ENCODE measurements around the gene GLIS2.

The GLIS2 gene

GRCh38 chr16:4347765-4348509 is 32.1 kb downstream of the GLIS2 start:
- no peak for DNase-seq (ENCODE audit: low read depth, low spot score)

GRCh38 chr16:4349332-4349731 is 33.5 kb downstream of the GLIS2 start:
- no peak for DNase-seq (ENCODE audit: low read depth, low spot score)
- no peak overlapping the region for H3K27ac ChIP-seq

More at GRCh38 chr16:4347765-4348509, 32.1 kb downstream of the GLIS2 start:
- no peak overlapping the region for H3K27ac ChIP-seq

GRCh38 chr16:4350365-4350786 is 34.5 kb downstream of the GLIS2 start:
- DNase-seq (ENCODE audit: low read depth, low spot score), result no peak
- peak overlapping the region; percentile 72 for H3K27ac ChIP-seq

GRCh38 chr16:4350787-4351659 is 35.2 kb downstream of the GLIS2 start, which contains the start of gene PAM16:
Gene PAM16 (minus strand): TSS chr16:4351321. CDS start chr16:4351234, 87 bp downstream.
- peak within 1 kb of the TSS; percentile 72 for H3K27ac ChIP-seq
- DNase-seq (ENCODE audit: low read depth, low spot score), result peak; percentile 52

GRCh38 chr16:4351880-4352279 is 36.0 kb downstream of the GLIS2 start:
- DNase-seq (ENCODE audit: low read depth, low spot score), result no peak
- peak overlapping the region; percentile 72 for H3K27ac ChIP-seq

GRCh38 chr16:4352843-4353242 is 37.0 kb downstream of the GLIS2 start:
- no peak for DNase-seq (ENCODE audit: low read depth, low spot score)
- no peak overlapping the region for H3K27ac ChIP-seq

- no peak overlapping the region for H3K27ac ChIP-seq
- DNase-seq (ENCODE audit: low read depth, low spot score), result no peak
Measured at GRCh38 chr16:4353675-4354074, 37.8 kb downstream of the GLIS2 start.

- H3K27ac ChIP-seq, result no peak overlapping the region
- no peak for DNase-seq (ENCODE audit: low read depth, low spot score)
Measured at GRCh38 chr16:4354512-4355409, 38.9 kb downstream of the GLIS2 start.

- no peak overlapping the region for H3K27ac ChIP-seq
- no peak for DNase-seq (ENCODE audit: low read depth, low spot score)
Measured at GRCh38 chr16:4356820-4357219, 41.0 kb downstream of the GLIS2 start.

- no peak for DNase-seq (ENCODE audit: low read depth, low spot score)
Measured at GRCh38 chr16:4358236-4358635, 42.4 kb downstream of the GLIS2 start.

GRCh38 chr16:4358831-4359561 is 43.1 kb downstream of the GLIS2 start:
- H3K27ac ChIP-seq, result no peak overlapping the region
- DNase-seq (ENCODE audit: low read depth, low spot score), result no peak

More at GRCh38 chr16:4358236-4358635, 42.4 kb downstream of the GLIS2 start:
- no peak overlapping the region for H3K27ac ChIP-seq

- no peak for DNase-seq (ENCODE audit: low read depth, low spot score)
- no peak overlapping the region for H3K27ac ChIP-seq
Measured at GRCh38 chr16:4359914-4360313, 44.0 kb downstream of the GLIS2 start.

GRCh38 chr16:4360538-4361021 is 44.7 kb downstream of the GLIS2 start:
- DNase-seq (ENCODE audit: low read depth, low spot score), result no peak
- no peak overlapping the region for H3K27ac ChIP-seq

GRCh38 chr16:4361033-4361943 is 45.4 kb downstream of the GLIS2 start:
- no peak for DNase-seq (ENCODE audit: low read depth, low spot score)

GRCh38 chr16:4361944-4362311 is 46.1 kb downstream of the GLIS2 start:
- DNase-seq (ENCODE audit: low read depth, low spot score), result no peak
- H3K27ac ChIP-seq, result no peak overlapping the region

More at GRCh38 chr16:4361033-4361943, 45.4 kb downstream of the GLIS2 start:
- no peak overlapping the region for H3K27ac ChIP-seq

- DNase-seq (ENCODE audit: low read depth, low spot score), result no peak
- no peak overlapping the region for H3K27ac ChIP-seq
Measured at GRCh38 chr16:4362476-4363135, 46.7 kb downstream of the GLIS2 start.

GRCh38 chr16:4364196-4365013 is 48.5 kb downstream of the GLIS2 start:
- no peak overlapping the region for H3K27ac ChIP-seq
- no peak for DNase-seq (ENCODE audit: low read depth, low spot score)
